ENCODE results near the gene SOX11. TPM values are rescaled to one million over a fixed set of nuclear protein-coding genes. Genes with fewer than 3 reads are reported as not detected.
"Not testable (repeated sequence)": the region's sequence is repeated elsewhere in the genome, so short reads cannot be mapped to it uniquely, and the experiment has no call there.

SOX11 gene
- total RNA-seq, 1 experiment from 2014 or later = 24.8 TPM

GRCh38 chr2:5653756-5654155 lies 38.4 kb upstream of the SOX11 start:
- H3K27me3 Mint-ChIP-seq (ENCODE audit: low read depth); ATAC-seq; POLR2A ChIA-PET; CTCF ChIA-PET; H3K4me3 Mint-ChIP-seq; DNase-seq (ENCODE audit: low spot score); H3K4me1 Mint-ChIP-seq; H3K27ac Mint-ChIP-seq: not testable (repeated sequence)
- H3K9me3 Mint-ChIP-seq = peaks cover 68% of the 10 kb centered on the region
- peaks cover 50% of the 10 kb centered on the region for H3K36me3 Mint-ChIP-seq

- Mint-ChIP-seq H3K36me3 (peaks cover 59% of the 10 kb centered on the region), H3K4me1 (no peaks in the 10 kb centered on the region), H3K9me3 (peaks cover 73% of the 10 kb centered on the region), H3K4me3 (no peak overlapping the region), H3K27me3 (ENCODE audit: low read depth) (peaks cover 10% of the 10 kb centered on the region), H3K27ac (no peak overlapping the region)
- ATAC-seq (no peak), DNase-seq (ENCODE audit: low spot score) (no peak)
- ChIA-PET CTCF (no interaction called here), POLR2A (no interaction called here)
- TF ChIP-seq CTCF (IDR thresholded peaks at IDR 0.05) (no peak), CREB1 (CRISPR knock-in tag; IDR thresholded peaks at IDR 0.05) (no peak), KAT7 (CRISPR knock-in tag; IDR thresholded peaks at IDR 0.05; ENCODE audit: borderline replicate concordance) (no peak), TCF7 (CRISPR knock-in tag; IDR thresholded peaks at IDR 0.05; ENCODE audit: low read depth) (no peak), PREB (CRISPR knock-in tag; IDR thresholded peaks at IDR 0.05; ENCODE audit: borderline replicate concordance) (no peak), MYBL2 (CRISPR knock-in tag; IDR thresholded peaks at IDR 0.05) (no peak), CBFB (CRISPR knock-in tag; IDR thresholded peaks at IDR 0.05; ENCODE audit: low read depth) (no peak), IRF2 (CRISPR knock-in tag; IDR thresholded peaks at IDR 0.05; ENCODE audit: borderline replicate concordance, low read depth) (no peak), CDX4 (CRISPR knock-in tag; IDR thresholded peaks at IDR 0.05; ENCODE audit: borderline replicate concordance) (no peak), ETV6 (CRISPR knock-in tag; IDR thresholded peaks at IDR 0.05) (no peak), ZBTB43 (CRISPR knock-in tag; IDR thresholded peaks at IDR 0.05) (no peak), NFE2L1 (CRISPR knock-in tag; IDR thresholded peaks at IDR 0.05) (no peak), ZNF671 (CRISPR knock-in tag; IDR thresholded peaks at IDR 0.05) (no peak), SP1 (CRISPR knock-in tag; conservative IDR thresholded peaks at IDR 0.05) (no peak), SOX15 (CRISPR knock-in tag; IDR thresholded peaks at IDR 0.05) (no peak), AFF4 (CRISPR knock-in tag; IDR thresholded peaks at IDR 0.05; ENCODE audit: borderline replicate concordance) (no peak), PRRX2 (CRISPR knock-in tag; IDR thresholded peaks at IDR 0.05) (no peak), ZMAT4 (CRISPR knock-in tag; IDR thresholded peaks at IDR 0.05) (no peak), MAX (CRISPR knock-in tag; IDR thresholded peaks at IDR 0.05) (no peak)
These were observed 35.0 kb upstream of the SOX11 start for GRCh38 chr2:5657231-5657630.

Measured in WTC11 (cell line).